Astrocyte of the cerebellum (primary cell): ENCODE results near the gene ARPP21.

Experiments used
- DNase-seq: peaks from one replicate; pipeline ENCODE4 v3.0.0-alpha.2; 2011; ENCODE audit warnings: low read depth
- H3K4me3 ChIP-seq: 2 replicates; pipeline ENCODE4 v1.5.1; 2011; ENCODE audit warnings: mild to moderate bottlenecking, low read depth, low read length, moderate library complexity
- CTCF ChIP-seq: IDR thresholded peaks from 2 replicates; pipeline ENCODE4 v1.5.1; 2012; ENCODE audit warnings: low read length, low read depth, moderate library complexity, mild to moderate bottlenecking; ENCODE audit errors: missing control alignments
- in situ Hi-C: cut with HindIII; loops from 2 replicates; pipeline ENCODE4 v1.10.0; 2017; ENCODE audit warnings: low sequenced_read_pairs

ARPP21 gene

GRCh38 chr3:35673017-35673416 is 33.7 kb downstream of the ARPP21 start:
- no peak for DNase-seq
- no peak for TF ChIP-seq CTCF
- no peak overlapping the region for H3K4me3 ChIP-seq
- in situ Hi-C loops, result no loop called here

- in situ Hi-C loops, result no loop called here
- no peak overlapping the region for H3K4me3 ChIP-seq
- no peak for DNase-seq
- TF ChIP-seq CTCF, result no peak
These were observed 35.3 kb downstream of the ARPP21 start for GRCh38 chr3:35674451-35675109.

GRCh38 chr3:35675206-35675605 is 35.9 kb downstream of the ARPP21 start:
- no peak for TF ChIP-seq CTCF
- DNase-seq, result no peak
- in situ Hi-C loops, result no loop called here
- no peak overlapping the region for H3K4me3 ChIP-seq

- in situ Hi-C loops, result no loop called here
- no peak for TF ChIP-seq CTCF
- no peak for DNase-seq
- no peak overlapping the region for H3K4me3 ChIP-seq
These were observed 36.3 kb downstream of the ARPP21 start for GRCh38 chr3:35675621-35676020.

GRCh38 chr3:35677797-35678196 is 38.5 kb downstream of the ARPP21 start:
- in situ Hi-C loops, result no loop called here
- no peak overlapping the region for H3K4me3 ChIP-seq
- DNase-seq, result no peak
- no peak for TF ChIP-seq CTCF

- no peak overlapping the region for H3K4me3 ChIP-seq
- no peak for TF ChIP-seq CTCF
- DNase-seq, result no peak
- in situ Hi-C loops, result no loop called here
These were observed 39.4 kb downstream of the ARPP21 start for GRCh38 chr3:35678643-35679161.
